NCI-H2107 (cell line): ENCODE data around the gene MVD.

Source experiments
- DNase-seq: peaks from one replicate; lab custom pipeline; 2025; lab: John Stamatoyannopoulos, UW

MVD gene

DNA sequence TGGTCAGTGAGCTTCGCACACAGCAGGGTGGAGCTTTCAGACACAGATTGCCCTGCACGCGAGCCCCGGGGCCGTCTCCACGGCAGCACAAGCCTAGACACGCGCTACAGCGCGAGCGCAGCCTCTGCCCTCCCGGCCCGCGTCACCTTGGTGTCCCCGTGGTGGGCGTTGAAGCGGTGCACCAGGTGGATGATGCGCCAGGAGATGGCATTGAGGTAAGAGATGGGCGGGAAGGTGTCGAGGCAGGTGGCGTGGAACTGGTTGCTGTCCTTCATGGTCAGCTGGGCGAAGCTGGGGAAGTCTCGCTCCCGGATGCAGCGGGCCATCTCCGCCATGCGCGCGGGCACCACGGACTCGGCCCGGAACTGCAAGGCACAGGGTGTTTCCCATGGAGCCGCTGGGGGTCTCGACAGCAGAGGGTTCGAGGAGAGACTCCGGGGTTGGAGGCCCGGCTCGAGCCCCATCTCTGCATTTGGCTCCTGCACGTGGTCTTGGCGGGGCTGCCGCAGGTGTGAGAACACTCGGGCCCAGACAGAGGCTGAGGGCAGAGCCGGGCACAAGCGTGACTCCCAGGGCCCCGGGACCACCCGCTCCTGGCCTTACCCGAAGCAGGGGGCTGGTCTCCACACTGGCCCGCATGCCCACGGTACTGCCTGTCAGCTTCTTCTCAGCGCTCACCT, 7.7 kb downstream of the MVD start:
- DNase-seq: no peak

DNA sequence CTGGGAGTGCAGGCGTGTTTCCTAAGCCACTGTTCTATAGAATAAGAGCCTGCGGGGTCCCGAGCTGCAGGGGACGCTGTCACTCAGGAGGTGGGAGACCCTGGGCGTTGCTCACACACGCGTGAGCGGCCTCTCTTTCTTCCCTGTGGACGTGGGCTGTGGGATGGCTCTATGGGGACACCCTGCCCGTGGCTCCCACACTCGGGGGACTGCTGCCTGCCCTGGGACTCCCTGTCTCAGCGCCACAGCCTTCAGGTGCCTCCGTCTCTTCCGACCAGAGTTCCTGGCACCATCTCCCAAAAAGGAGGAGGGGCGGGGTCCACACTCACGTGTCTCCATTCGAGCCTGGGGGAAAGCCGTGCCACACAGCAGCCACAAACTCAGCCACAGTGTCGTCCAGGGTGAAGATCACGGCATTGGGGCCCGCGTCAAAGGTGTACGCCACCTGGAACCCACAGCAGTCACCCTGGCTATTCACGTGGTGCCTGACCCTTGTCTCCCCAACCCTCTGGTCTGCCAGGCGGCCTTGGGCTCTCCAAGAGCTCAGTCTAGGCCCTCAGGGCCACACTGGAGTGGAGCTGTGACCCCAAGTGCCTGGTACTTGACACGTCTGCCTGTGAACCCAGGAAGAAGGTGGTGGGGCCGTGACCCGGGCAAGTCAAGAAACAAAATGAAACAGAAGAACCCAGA, 8.4 kb downstream of the MVD start:
- DNase-seq: no peak

GRCh38 chr16:88653596-88654362, 9.1 kb downstream of the MVD start:
- DNase-seq: no peak

DNA sequence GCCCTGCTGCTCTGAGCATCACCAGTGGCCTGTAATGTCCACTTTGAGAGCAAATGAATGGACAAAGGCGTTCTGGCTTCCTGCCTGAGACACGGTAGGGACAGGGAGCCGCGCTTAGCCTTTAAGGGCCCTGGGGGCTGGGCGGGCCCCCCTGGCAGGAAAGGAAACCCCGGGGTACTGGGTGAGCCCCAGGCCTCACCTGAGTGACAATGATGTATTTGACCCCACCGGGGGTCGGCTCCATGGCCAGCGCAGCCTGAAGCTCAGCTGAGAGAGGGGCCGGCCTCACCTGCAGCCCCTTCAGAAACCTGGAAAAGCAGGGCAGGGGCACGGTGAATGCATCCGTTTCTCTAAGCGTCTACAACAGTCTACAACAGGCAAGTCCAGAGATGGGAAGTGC, 9.8 kb downstream of the MVD start:
- DNase-seq: no peak

- DNase-seq: no peak
These were observed 10.2 kb downstream of the MVD start for GRCh38 chr16:88652762-88653063.

- no peak for DNase-seq
These were observed 10.7 kb downstream of the MVD start for GRCh38 chr16:88651989-88652761.

GRCh38 chr16:88651276-88651988, 11.5 kb downstream of the MVD start:
- no peak for DNase-seq

- DNase-seq: no peak
These were observed 12.1 kb downstream of the MVD start, which contains the start of gene CYBA for GRCh38 chr16:88650749-88651275. CYBA (minus strand) TSS chr16:88651053; CDS start chr16:88651013, 40 bp downstream.

GRCh38 chr16:88649924-88650748, 12.8 kb downstream of the MVD start:
- DNase-seq: no peak

DNA sequence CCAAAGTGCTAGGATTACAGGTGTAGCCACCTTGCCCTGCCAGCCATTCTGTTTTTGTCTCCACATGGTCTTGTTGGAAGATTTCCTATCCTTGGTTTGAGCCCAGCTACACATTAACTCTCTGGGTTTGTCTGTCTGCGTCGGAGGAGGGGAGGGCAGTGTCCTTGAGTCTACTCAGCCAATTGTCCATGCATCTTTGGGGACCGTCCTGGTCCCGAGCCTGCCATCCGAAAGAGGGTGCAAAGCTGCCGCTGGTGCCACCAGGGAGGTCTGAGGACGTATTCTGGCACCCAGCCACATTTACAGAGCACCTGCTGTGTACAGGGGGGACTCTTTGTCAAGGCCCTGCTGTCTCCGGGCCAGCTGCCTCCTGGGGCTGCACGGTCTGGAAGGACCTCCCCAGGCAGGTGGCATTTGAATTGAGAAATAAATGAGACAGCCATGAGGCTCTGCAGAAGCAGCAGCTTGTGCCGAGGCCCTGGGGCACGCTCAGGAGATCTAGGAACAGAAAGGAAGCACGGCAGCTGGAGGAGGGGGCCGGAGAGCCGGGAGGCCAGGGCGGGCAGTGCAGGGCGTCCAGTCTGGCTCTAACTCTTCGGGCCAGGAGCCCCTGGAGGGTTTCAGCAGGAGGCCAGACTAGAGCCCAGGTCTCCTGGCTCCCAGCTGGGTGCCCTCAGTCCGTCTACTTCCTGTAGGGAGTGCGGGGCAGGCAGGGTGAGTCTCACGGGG, 13.5 kb downstream of the MVD start:
- DNase-seq: peak; percentile 40

GRCh38 chr16:88647178-88648070, 15.5 kb downstream of the MVD start:
- DNase-seq: no peak

GRCh38 chr16:88646345-88647034, 16.4 kb downstream of the MVD start:
- DNase-seq: no peak

GRCh38 chr16:88645941-88646340, 16.9 kb downstream of the MVD start:
- DNase-seq: no peak

GRCh38 chr16:88645455-88645854, 17.4 kb downstream of the MVD start:
- no peak for DNase-seq

GRCh38 chr16:88643644-88643932, 19.3 kb downstream of the MVD start:
- DNase-seq: no peak

- DNase-seq: no peak
These were observed 19.8 kb downstream of the MVD start for GRCh38 chr16:88642881-88643643.

DNA sequence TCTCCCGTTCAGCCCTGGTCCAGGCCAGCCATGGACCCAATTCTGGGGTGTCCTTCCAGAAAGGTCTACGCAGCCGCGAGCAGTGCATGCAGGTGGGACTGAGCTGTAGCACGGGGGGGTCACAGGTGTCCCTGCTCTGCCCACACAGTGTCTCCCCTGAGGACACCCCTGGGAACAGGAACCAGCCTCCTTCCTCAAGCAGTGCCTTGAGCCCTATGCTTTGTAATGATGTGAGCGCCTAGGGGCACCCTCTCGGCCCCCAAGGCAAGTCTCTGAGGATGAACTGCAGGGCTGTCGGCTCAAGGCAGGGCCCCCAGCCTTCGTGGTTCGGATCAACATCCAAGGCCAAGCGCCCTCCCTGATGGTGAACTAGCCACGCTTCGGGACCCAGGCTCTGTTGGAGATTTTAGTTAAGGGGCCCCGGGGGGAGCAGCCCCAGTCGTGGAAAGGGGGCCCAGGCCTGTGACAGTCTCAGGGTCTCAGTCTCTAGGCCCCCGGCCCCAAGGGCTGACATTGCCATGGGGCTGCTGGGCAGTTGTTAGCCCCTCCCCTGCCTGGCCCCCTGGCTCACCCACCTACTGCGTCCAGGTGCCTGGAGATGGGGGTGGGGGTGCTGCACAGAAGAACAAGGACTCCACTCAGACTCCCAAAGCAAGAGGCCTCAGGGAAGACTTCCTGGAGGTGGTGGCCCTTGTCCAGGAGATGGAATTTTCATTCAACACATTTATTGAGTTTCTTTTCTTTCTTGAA, 22.2 kb downstream of the MVD start:
- no peak for DNase-seq
